Spleen (tissue), 11 donors: Measurements from ENCODE around the gene COL2A1. TPM values are rescaled to one million over a fixed set of nuclear protein-coding genes. Genes with fewer than 3 reads are reported as not detected.
A peak's percentile ranks its signal among the peaks of the same experiment; 100 is the strongest.

Source experiments
- DNase-seq: peaks from one replicate; pipeline ENCODE4 v3.0.0-alpha.2; 2020
- H3K27ac ChIP-seq, 8 donors: fragments of 200-600 bp; sonication (generic) in 7 of 8; 1 replicate in 4 of 8; 2 replicates in 4 of 8; pipeline versions ENCODE4 v1.5.0 to v1.8.0; 2016 to 2021; ENCODE audit warnings: inconsistent platforms in 4 of 8, mild to moderate bottlenecking in 4 of 8, moderate library complexity in 1 of 8
- H3K27me3 ChIP-seq, 7 donors: fragments of 200-600 bp; sonication (generic) in 6 of 7; replicated peaks in 1 of 7; 1 replicate in 4 of 7; 2 replicates in 3 of 7; pipeline versions ENCODE4 v1.5.0 to v1.8.0; 2016 to 2021; ENCODE audit warnings: inconsistent platforms in 3 of 7, mild to moderate bottlenecking in 1 of 7
- H3K36me3 ChIP-seq, 6 donors: fragments of 200-600 bp; sonication (generic) in 5 of 6; 1 replicate in 4 of 6; 2 replicates in 2 of 6; pipeline versions ENCODE4 v1.5.0 to v1.8.0; 2016 to 2021; ENCODE audit warnings: inconsistent platforms in 2 of 6
- H3K4me1 ChIP-seq, 6 donors: fragments of 200-600 bp; sonication (generic) in 5 of 6; 1 replicate in 3 of 6; 2 replicates in 3 of 6; pipeline versions ENCODE4 v1.5.0 to v1.8.0; 2016 to 2021; ENCODE audit warnings: inconsistent platforms in 3 of 6
- H3K4me3 ChIP-seq, 8 donors: fragments of 200-600 bp; sonication (generic) in 7 of 8; 1 replicate in 4 of 8; 2 replicates in 4 of 8; pipeline versions ENCODE4 v1.5.0 to v1.8.0; 2016 to 2021; ENCODE audit warnings: inconsistent platforms in 4 of 8, mild to moderate bottlenecking in 4 of 8, moderate library complexity in 2 of 8
- H3K9me3 ChIP-seq, 8 donors: fragments of 200-600 bp; sonication (generic) in 7 of 8; 1 replicate in 4 of 8; 2 replicates in 4 of 8; pipeline versions ENCODE4 v1.5.0 to v1.8.0; 2016 to 2021; ENCODE audit warnings: inconsistent platforms in 4 of 8
- CTCF ChIP-seq, 11 experiments: fragments of 200-600 bp in 7 of 11; fragments of 450-650 bp in 4 of 11; sonication (generic) in 4 of 11; IDR thresholded peaks in 8 of 11; conservative IDR thresholded peaks in 3 of 11; 1 replicate in 7 of 11; 2 replicates in 4 of 11; pipeline versions ENCODE4 v1.4.0 to v1.8.0; 2016 to 2021; ENCODE audit warnings: antibody characterized with exemption in 11 of 11, inconsistent platforms in 4 of 11, mild to moderate bottlenecking in 1 of 11
- POLR2A ChIP-seq, 3 donors: fragments of 450-650 bp; IDR thresholded peaks; one replicate each; pipeline ENCODE4 v1.5.1; 2017; ENCODE audit warnings: antibody characterized with exemption in 3 of 3, mild to moderate bottlenecking in 1 of 3
- POLR2AphosphoS5 ChIP-seq, 3 donors: sonication (generic); formaldehyde crosslinking; IDR thresholded peaks; one replicate each; pipeline ENCODE4 v1.5.1; 2017; ENCODE audit warnings: antibody characterized with exemption in 3 of 3
- whole genome bisulfite sequencing, 5 donors: extraction: QIAGEN DNeasy Blood & Tissue Kit in 3 of 5; methylation state at CpG; one replicate each; pipeline versions ENCODE4 v1.1.5 to v1.1.7; 2013 to 2018; 5-methylcytosine and 5-hydroxymethylcytosine counted together
- intact Hi-C: fragments of 100-400 bp; cut with DNase I; formaldehyde crosslinking; loops from one replicate; pipeline ENCODE4 v1.15.0; 2023; ENCODE audit warnings: low total_unique reads
- polyA plus RNA-seq, 3 donors: library from polyadenylated mRNA; stranded (reverse); fragments of 200-250 nt; gene quantifications; one replicate each; pipeline ENCODE4 v1.2.1, GENCODE V29; 2013
- total RNA-seq, 7 donors: library from RNA; depleted of rRNA in 3 of 7; stranded (reverse); fragments of >200 nt in 3 of 7; fragmentation: NEBNext Ultra II Directional in 4 of 7; extraction: Animal tissue kit (Norgen Biotek cat#: 25700) in 4 of 7; gene quantifications; one replicate each; pipeline versions ENCODE4 v1.1.0 to v1.2.1, GENCODE V29; 2016 to 2021
- donor health status: healthy with polysubstance abuse.
- donor health status: DM: no; HTN: no; CAD: no; lungs with moderate emphysema.
- donor health status: DM: no; HTN: no; CAD: no.
- donor health status: Bipolar disorder and iron deficiency.
- donor health status: healthy.
- donor health status: DM: no; HTN: no; CAD: no.
- donor health status: DM: yes; HTN: yes; CAD: no.

The COL2A1 gene
- total and polyA plus RNA-seq, 10 donors: 0.37 to 0.49 (median 0.47) TPM; not detected in 7

- H3K9me3 ChIP-seq: no peaks in the 10 kb centered on the region
- intact Hi-C loops: no loop called here
- H3K36me3 ChIP-seq: no peaks in the 10 kb centered on the region
- WGBS, 5 donors: 5 to 10% (median 6%) methylated on average over 30 to 38 of the region's 38 CpGs
- peaks cover 38 to 49% (median 46%) of the 10 kb centered on the region in 6 donors for H3K4me1 ChIP-seq
- H3K4me3 ChIP-seq: peak overlapping the region in 7 of 8 donors; percentile 32 to 67 (median 39)
- no peak overlapping the region for H3K27ac ChIP-seq
- H3K27me3 ChIP-seq: peaks cover 20 to 100% (median 62%) of the 10 kb centered on the region in 7 donors
- no peak for DNase-seq
- no peak for TF ChIP-seq POLR2AphosphoS5 (IDR thresholded peaks at IDR 0.05)
Measured at GRCh38 chr12:48003226-48004052, 837 bp downstream of the COL2A1 start.

GRCh38 chr12:48002773-48003218 lies 1.5 kb downstream of the COL2A1 start:
- TF ChIP-seq CTCF (IDR thresholded peaks at IDR 0.05 in 8 of 11, conservative IDR thresholded peaks at IDR 0.05 in 3 of 11) (no peak), POLR2A (IDR thresholded peaks at IDR 0.05) (no peak), POLR2AphosphoS5 (IDR thresholded peaks at IDR 0.05) (peak in 2 of 3 donors; percentile 41 to 65)
- H3K36me3 ChIP-seq: no peaks in the 10 kb centered on the region
- 3 to 6% (median 4%) methylated on average over 10 to 26 of the region's 26 CpGs for WGBS, 5 donors
- peaks cover 38 to 49% (median 46%) of the 10 kb centered on the region in 6 donors for H3K4me1 ChIP-seq
- no peaks in the 10 kb centered on the region for H3K9me3 ChIP-seq
- no peak overlapping the region for H3K27ac ChIP-seq
- H3K4me3 ChIP-seq: peak overlapping the region in 7 of 8 donors; percentile 7 to 67 (median 33)
- H3K27me3 ChIP-seq: peaks cover 20 to 99% (median 62%) of the 10 kb centered on the region in 7 donors
- intact Hi-C loops: no loop called here
- no peak for DNase-seq

GRCh38 chr12:48002414-48002730 lies 1.9 kb downstream of the COL2A1 start:
- 3 to 7% (median 5%) methylated on average over 12 to 13 of the region's 13 CpGs for WGBS, 5 donors
- H3K27me3 ChIP-seq: peaks cover 20 to 99% (median 62%) of the 10 kb centered on the region in 7 donors
- intact Hi-C loops: no loop called here

GRCh38 chr12:48001505-48002413 lies 2.5 kb downstream of the COL2A1 start:
- peak overlapping the region; percentile 8 to 67 (median 30) for H3K4me3 ChIP-seq
- H3K27me3 ChIP-seq: peaks cover 20 to 97% (median 62%) of the 10 kb centered on the region in 7 donors
- H3K27ac ChIP-seq: no peak overlapping the region
- peaks cover 38 to 49% (median 46%) of the 10 kb centered on the region in 6 donors for H3K4me1 ChIP-seq
- H3K36me3 ChIP-seq: no peaks in the 10 kb centered on the region
- DNase-seq: peak; percentile 69
- intact Hi-C loops: no loop called here
- H3K9me3 ChIP-seq: no peaks in the 10 kb centered on the region
- 1 to 4% (median 1%) methylated on average over 42 to 57 of the region's 57 CpGs for WGBS, 5 donors
- TF ChIP-seq POLR2AphosphoS5 (IDR thresholded peaks at IDR 0.05) (peak in 1 of 3 donors; percentile 8), POLR2A (IDR thresholded peaks at IDR 0.05) (no peak)

More at GRCh38 chr12:48002414-48002730, 1.9 kb downstream of the COL2A1 start:
- no peak for DNase-seq
- no peak overlapping the region for H3K27ac ChIP-seq
- H3K4me1 ChIP-seq: peaks cover 38 to 49% (median 46%) of the 10 kb centered on the region in 6 donors
- TF ChIP-seq POLR2AphosphoS5 (IDR thresholded peaks at IDR 0.05): no peak
- H3K9me3 ChIP-seq: no peaks in the 10 kb centered on the region
- peak overlapping the region; percentile 7 to 67 (median 30) for H3K4me3 ChIP-seq
- no peaks in the 10 kb centered on the region for H3K36me3 ChIP-seq

- WGBS, 5 donors: 13 to 15% (median 14%) methylated on average over 18 of the region's 18 CpGs
- peak; percentile 56 for DNase-seq
- no peaks in the 10 kb centered on the region for H3K36me3 ChIP-seq
- H3K9me3 ChIP-seq: no peaks in the 10 kb centered on the region
- H3K4me1 ChIP-seq: peaks cover 38 to 49% (median 46%) of the 10 kb centered on the region in 6 donors
- H3K27me3 ChIP-seq: peaks cover 20 to 92% (median 58%) of the 10 kb centered on the region in 7 donors
- TF ChIP-seq CTCF (IDR thresholded peaks at IDR 0.05 in 8 of 11, conservative IDR thresholded peaks at IDR 0.05 in 3 of 11): no peak
- TF ChIP-seq POLR2AphosphoS5 (IDR thresholded peaks at IDR 0.05): no peak
- TF ChIP-seq POLR2A (IDR thresholded peaks at IDR 0.05): no peak
- no peak overlapping the region for H3K27ac ChIP-seq
- intact Hi-C loops: no loop called here
- H3K4me3 ChIP-seq: peak overlapping the region; percentile 8 to 67 (median 30)
Measured at GRCh38 chr12:48000878-48001504, 3.3 kb downstream of the COL2A1 start.
